Gastroesophageal sphincter (tissue), 3 donors: Measurements from ENCODE around the gene CSTF3.

Source experiments
- EP300 ChIP-seq: sonication (generic); formaldehyde crosslinking; IDR thresholded peaks from one replicate; pipeline ENCODE4 v1.6.1; 2017; ENCODE audit warnings: antibody characterized with exemption, mild to moderate bottlenecking
- POLR2A ChIP-seq, 2 donors: fragments of 450-650 bp; IDR thresholded peaks; one replicate each; pipeline ENCODE4 v1.6.1; 2017; ENCODE audit warnings: antibody characterized with exemption in 2 of 2, mild to moderate bottlenecking in 2 of 2, moderate library complexity in 1 of 2
- POLR2AphosphoS5 ChIP-seq: sonication (generic); formaldehyde crosslinking; IDR thresholded peaks from one replicate; pipeline ENCODE4 v1.6.1; 2017; ENCODE audit warnings: antibody characterized with exemption
- TF ChIP-seq, protein P1 (sequence below), 4 experiments: fragments of 200-600 bp in 2 of 4; fragments of 450-650 bp in 2 of 4; sonication (generic) in 1 of 4; IDR thresholded peaks; one replicate each; pipeline ENCODE4 v1.5.1; 2017 to 2019; ENCODE audit warnings: antibody characterized with exemption in 4 of 4, mild to moderate bottlenecking in 2 of 4, moderate library complexity in 2 of 4

DNA sequence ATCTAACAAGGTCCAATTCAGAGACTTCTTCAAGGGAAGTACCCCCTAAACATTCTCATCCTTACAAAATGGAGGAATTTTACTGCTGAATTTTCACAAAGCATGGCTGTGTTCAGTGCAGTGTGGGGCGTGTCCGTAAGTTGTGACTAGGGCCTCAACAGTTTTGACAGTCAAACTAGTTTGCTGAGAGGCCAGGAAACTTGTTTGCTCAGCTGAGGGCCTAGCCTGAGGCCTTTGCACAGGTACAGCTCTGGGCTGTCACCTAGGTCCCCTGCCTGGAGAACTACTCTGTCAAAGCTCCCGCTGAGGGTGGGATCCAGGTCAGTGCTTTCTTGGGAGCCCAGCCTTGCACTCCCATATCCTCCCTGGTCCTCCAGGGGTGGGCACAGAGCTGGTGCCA, 94.0 kb downstream of the CSTF3 start:
- TF ChIP-seq, protein P1, sequence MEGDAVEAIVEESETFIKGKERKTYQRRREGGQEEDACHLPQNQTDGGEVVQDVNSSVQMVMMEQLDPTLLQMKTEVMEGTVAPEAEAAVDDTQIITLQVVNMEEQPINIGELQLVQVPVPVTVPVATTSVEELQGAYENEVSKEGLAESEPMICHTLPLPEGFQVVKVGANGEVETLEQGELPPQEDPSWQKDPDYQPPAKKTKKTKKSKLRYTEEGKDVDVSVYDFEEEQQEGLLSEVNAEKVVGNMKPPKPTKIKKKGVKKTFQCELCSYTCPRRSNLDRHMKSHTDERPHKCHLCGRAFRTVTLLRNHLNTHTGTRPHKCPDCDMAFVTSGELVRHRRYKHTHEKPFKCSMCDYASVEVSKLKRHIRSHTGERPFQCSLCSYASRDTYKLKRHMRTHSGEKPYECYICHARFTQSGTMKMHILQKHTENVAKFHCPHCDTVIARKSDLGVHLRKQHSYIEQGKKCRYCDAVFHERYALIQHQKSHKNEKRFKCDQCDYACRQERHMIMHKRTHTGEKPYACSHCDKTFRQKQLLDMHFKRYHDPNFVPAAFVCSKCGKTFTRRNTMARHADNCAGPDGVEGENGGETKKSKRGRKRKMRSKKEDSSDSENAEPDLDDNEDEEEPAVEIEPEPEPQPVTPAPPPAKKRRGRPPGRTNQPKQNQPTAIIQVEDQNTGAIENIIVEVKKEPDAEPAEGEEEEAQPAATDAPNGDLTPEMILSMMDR (IDR thresholded peaks at IDR 0.05): no peak
- TF ChIP-seq POLR2A (IDR thresholded peaks at IDR 0.05) (no peak), EP300 (no peak), POLR2AphosphoS5 (no peak)
